GM12875 (cell line): ENCODE data around the gene GABRB3.

Source experiments
- H3K4me3 ChIP-seq: one replicate; pipeline ENCODE4 v1.5.1; 2011; ENCODE audit warnings: low read depth, low read length, control low read depth
- TF ChIP-seq, protein P1 (sequence below): IDR thresholded peaks from 2 replicates; pipeline ENCODE4 v1.5.1; 2011; ENCODE audit warnings: low read depth, mild to moderate bottlenecking, control low read depth, inconsistent platforms, low read length, moderate library complexity, borderline replicate concordance; ENCODE audit not compliant: insufficient read depth

Gene GABRB3

GRCh38 chr15:26571346-26571745 lies 201.5 kb downstream of the GABRB3 start:
- no peak overlapping the region for H3K4me3 ChIP-seq
- TF ChIP-seq, protein P1, sequence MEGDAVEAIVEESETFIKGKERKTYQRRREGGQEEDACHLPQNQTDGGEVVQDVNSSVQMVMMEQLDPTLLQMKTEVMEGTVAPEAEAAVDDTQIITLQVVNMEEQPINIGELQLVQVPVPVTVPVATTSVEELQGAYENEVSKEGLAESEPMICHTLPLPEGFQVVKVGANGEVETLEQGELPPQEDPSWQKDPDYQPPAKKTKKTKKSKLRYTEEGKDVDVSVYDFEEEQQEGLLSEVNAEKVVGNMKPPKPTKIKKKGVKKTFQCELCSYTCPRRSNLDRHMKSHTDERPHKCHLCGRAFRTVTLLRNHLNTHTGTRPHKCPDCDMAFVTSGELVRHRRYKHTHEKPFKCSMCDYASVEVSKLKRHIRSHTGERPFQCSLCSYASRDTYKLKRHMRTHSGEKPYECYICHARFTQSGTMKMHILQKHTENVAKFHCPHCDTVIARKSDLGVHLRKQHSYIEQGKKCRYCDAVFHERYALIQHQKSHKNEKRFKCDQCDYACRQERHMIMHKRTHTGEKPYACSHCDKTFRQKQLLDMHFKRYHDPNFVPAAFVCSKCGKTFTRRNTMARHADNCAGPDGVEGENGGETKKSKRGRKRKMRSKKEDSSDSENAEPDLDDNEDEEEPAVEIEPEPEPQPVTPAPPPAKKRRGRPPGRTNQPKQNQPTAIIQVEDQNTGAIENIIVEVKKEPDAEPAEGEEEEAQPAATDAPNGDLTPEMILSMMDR = no peak

GRCh38 chr15:26565542-26565941 lies 207.3 kb downstream of the GABRB3 start:
- no peak overlapping the region for H3K4me3 ChIP-seq
- TF ChIP-seq, protein P1 = no peak

DNA sequence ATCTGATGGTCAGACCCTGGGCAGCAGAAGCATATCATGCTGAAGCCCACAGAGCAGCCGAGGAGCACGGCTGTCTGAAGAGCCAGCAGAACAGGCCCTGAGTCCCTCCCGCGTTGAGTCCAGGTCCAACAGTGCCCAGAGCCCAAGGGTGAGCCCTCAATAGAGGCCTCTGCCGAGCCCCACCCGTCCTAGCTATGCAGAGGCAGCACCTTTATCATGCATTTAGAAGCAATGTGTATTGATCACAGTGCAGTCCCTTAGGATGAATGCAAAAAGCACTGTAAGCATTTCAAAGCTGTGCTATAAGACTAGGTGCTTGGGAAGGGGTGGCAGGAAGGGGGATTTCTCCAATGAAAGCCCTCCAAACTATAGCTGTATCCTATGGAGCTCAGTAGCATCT lies 208.5 kb downstream of the GABRB3 start:
- H3K4me3 ChIP-seq = no peak overlapping the region
- TF ChIP-seq, protein P1 = no peak

- no peak overlapping the region for H3K4me3 ChIP-seq
- TF ChIP-seq, protein P1 = no peak
These were observed 210.5 kb downstream of the GABRB3 start for GRCh38 chr15:26562336-26562735.

GRCh38 chr15:26561896-26562295 lies 211.0 kb downstream of the GABRB3 start:
- no peak overlapping the region for H3K4me3 ChIP-seq
- TF ChIP-seq, protein P1 = no peak

- no peak overlapping the region for H3K4me3 ChIP-seq
- TF ChIP-seq, protein P1 = no peak
These were observed 211.7 kb downstream of the GABRB3 start for GRCh38 chr15:26561130-26561529.

- TF ChIP-seq, protein P1 = no peak
These were observed 217.0 kb downstream of the GABRB3 start for GRCh38 chr15:26555898-26556297.

More at GRCh38 chr15:26555898-26556297, 217.0 kb downstream of the GABRB3 start:
- H3K4me3 ChIP-seq = no peak overlapping the region
